HL-60 (cell line): ENCODE measurements around the gene PSMB10.

Experiments
- GABPA ChIP-seq: IDR thresholded peaks from 2 replicates; pipeline ENCODE4 v1.6.1; 2012; ENCODE audit warnings: low read depth
- POLR2AphosphoS5 ChIP-seq: IDR thresholded peaks from 2 replicates; pipeline ENCODE4 v1.6.1; 2012; ENCODE audit warnings: low read depth
- REST ChIP-seq: IDR thresholded peaks from 2 replicates; pipeline ENCODE4 v1.6.1; 2012; ENCODE audit warnings: low read depth; ENCODE audit not compliant: insufficient replicate concordance
- SPI1 ChIP-seq: IDR thresholded peaks from 2 replicates; pipeline ENCODE4 v1.6.1; 2012; ENCODE audit warnings: low read depth, mild to moderate bottlenecking, borderline replicate concordance
- TF ChIP-seq, protein P1 (sequence below): IDR thresholded peaks from one replicate; pipeline ENCODE4 v1.5.1; 2011; ENCODE audit warnings: low read length, control low read depth, inconsistent platforms; ENCODE audit not compliant: insufficient read depth

DNA sequence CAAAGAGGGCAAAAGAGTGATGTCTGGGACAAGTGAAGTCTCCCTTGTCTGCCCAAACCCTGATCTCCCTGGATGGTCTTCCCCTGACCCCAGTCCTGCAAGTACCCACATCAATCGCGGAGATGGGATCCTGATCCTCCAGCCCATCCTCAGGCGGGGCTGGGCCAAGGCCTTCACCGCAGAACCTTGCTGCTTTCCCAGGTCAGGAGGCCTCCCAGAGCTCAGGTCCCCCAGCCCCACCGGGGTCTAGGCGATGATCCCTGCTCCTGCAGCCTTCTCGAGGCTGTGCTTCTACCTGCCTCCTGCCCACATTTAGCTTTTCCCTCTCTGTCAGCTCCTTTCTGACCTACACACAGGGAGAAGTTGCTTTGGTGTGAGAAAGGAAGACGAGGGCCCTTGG lies 25.5 kb upstream of the PSMB10 start:
- TF ChIP-seq, protein P1, sequence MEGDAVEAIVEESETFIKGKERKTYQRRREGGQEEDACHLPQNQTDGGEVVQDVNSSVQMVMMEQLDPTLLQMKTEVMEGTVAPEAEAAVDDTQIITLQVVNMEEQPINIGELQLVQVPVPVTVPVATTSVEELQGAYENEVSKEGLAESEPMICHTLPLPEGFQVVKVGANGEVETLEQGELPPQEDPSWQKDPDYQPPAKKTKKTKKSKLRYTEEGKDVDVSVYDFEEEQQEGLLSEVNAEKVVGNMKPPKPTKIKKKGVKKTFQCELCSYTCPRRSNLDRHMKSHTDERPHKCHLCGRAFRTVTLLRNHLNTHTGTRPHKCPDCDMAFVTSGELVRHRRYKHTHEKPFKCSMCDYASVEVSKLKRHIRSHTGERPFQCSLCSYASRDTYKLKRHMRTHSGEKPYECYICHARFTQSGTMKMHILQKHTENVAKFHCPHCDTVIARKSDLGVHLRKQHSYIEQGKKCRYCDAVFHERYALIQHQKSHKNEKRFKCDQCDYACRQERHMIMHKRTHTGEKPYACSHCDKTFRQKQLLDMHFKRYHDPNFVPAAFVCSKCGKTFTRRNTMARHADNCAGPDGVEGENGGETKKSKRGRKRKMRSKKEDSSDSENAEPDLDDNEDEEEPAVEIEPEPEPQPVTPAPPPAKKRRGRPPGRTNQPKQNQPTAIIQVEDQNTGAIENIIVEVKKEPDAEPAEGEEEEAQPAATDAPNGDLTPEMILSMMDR = no peak
- TF ChIP-seq POLR2AphosphoS5 (no peak), REST (no peak), SPI1 (no peak), GABPA (no peak)
